HG03108 (cell line): ENCODE results near the gene EMILIN2.
A peak's percentile ranks its signal among the peaks of the same experiment; 100 is the strongest.

Source experiments
- ATAC-seq: cut with Tn5 transposase; IDR thresholded peaks from one replicate; pipeline ENCODE4 v1.9.1; 2021; ENCODE audit warnings: moderate library complexity; ENCODE audit not compliant: unreplicated experiment

The EMILIN2 gene

GRCh38 chr18:2897448-2898185 is 50.8 kb downstream of the EMILIN2 start:
- no peak for ATAC-seq

GRCh38 chr18:2898186-2898640 is 51.4 kb downstream of the EMILIN2 start:
- ATAC-seq = no peak

GRCh38 chr18:2900684-2901422 is 54.0 kb downstream of the EMILIN2 start:
- no peak for ATAC-seq

- ATAC-seq = no peak
These were observed 54.7 kb downstream of the EMILIN2 start for GRCh38 chr18:2901423-2901985.

- ATAC-seq = no peak
These were observed 55.5 kb downstream of the EMILIN2 start for GRCh38 chr18:2902327-2902726.

- ATAC-seq = no peak
These were observed 56.2 kb downstream of the EMILIN2 start for GRCh38 chr18:2903006-2903405.

- peak; percentile 28 for ATAC-seq
These were observed 59.3 kb downstream of the EMILIN2 start for GRCh38 chr18:2905854-2906703.

- peak; percentile 52 for ATAC-seq
These were observed 60.1 kb downstream of the EMILIN2 start for GRCh38 chr18:2906704-2907549.

- no peak for ATAC-seq
These were observed 60.8 kb downstream of the EMILIN2 start for GRCh38 chr18:2907550-2908135.

GRCh38 chr18:2908166-2908945 is 61.5 kb downstream of the EMILIN2 start:
- ATAC-seq = no peak

GRCh38 chr18:2908946-2909335 is 62.1 kb downstream of the EMILIN2 start:
- ATAC-seq = no peak

GRCh38 chr18:2909431-2910140 is 62.8 kb downstream of the EMILIN2 start:
- no peak for ATAC-seq

GRCh38 chr18:2910261-2910660 is 63.5 kb downstream of the EMILIN2 start:
- no peak for ATAC-seq

GRCh38 chr18:2910751-2911425 is 64.1 kb downstream of the EMILIN2 start:
- ATAC-seq = no peak

- no peak for ATAC-seq
These were observed 64.7 kb downstream of the EMILIN2 start for GRCh38 chr18:2911533-2911932.

GRCh38 chr18:2912357-2913299 is 65.8 kb downstream of the EMILIN2 start:
- no peak for ATAC-seq
